ENCODE measurements around the gene ROCK2. TPM values are rescaled to one million over a fixed set of nuclear protein-coding genes. Genes with fewer than 3 reads are reported as not detected.
"Not testable (repeated sequence)": the region's sequence is repeated elsewhere in the genome, so short reads cannot be mapped to it uniquely, and the experiment has no call there.

The ROCK2 gene
- total RNA-seq, 1 donor from 2014 or later, result 19.3 TPM

- intact Hi-C loops (cut with micrococcal nuclease), result loop anchor here (1.0 to 10.0 kb wide), 3 partner anchors 108 to 1372 kb away; partner anchors contain the start of genes SLC66A3 and TRIB2
Measured at GRCh38 chr2:11342551-11343367, 1.7 kb downstream of the ROCK2 start.

- intact Hi-C loops (cut with micrococcal nuclease), result loop anchor here (10.0 kb wide), 2 partner anchors 106 to 1374 kb away; partner anchors contain the start of gene TRIB2
Measured at GRCh38 chr2:11340717-11341116, 3.7 kb downstream of the ROCK2 start.

- intact Hi-C loops (cut with micrococcal nuclease), result loop anchor here (10.0 kb wide), 2 partner anchors 105 to 1375 kb away; partner anchors contain the start of gene TRIB2
Measured at GRCh38 chr2:11339508-11340083, 4.8 kb downstream of the ROCK2 start.

- intact Hi-C loops (cut with micrococcal nuclease), result no loop called here
Measured at GRCh38 chr2:11338580-11338979, 5.9 kb downstream of the ROCK2 start.

- intact Hi-C loops (cut with micrococcal nuclease), result no loop called here
Measured at GRCh38 chr2:11337909-11338308, 6.5 kb downstream of the ROCK2 start.

- intact Hi-C loops (cut with micrococcal nuclease), result no loop called here
Measured at GRCh38 chr2:11336189-11336588, 8.2 kb downstream of the ROCK2 start.

GRCh38 chr2:11333427-11334183, 10.8 kb downstream of the ROCK2 start:
- intact Hi-C loops (cut with micrococcal nuclease), result no loop called here

GRCh38 chr2:11332596-11332995, 11.8 kb downstream of the ROCK2 start:
- intact Hi-C loops (cut with micrococcal nuclease), result no loop called here

- intact Hi-C loops (cut with micrococcal nuclease), result no loop called here
Measured at GRCh38 chr2:11330457-11331142, 13.8 kb downstream of the ROCK2 start.

- intact Hi-C loops (cut with micrococcal nuclease), result no loop called here
Measured at GRCh38 chr2:11329776-11330175, 14.7 kb downstream of the ROCK2 start.

- intact Hi-C loops (cut with micrococcal nuclease), result not testable (repeated sequence)
Measured at GRCh38 chr2:11328522-11328921, 15.9 kb downstream of the ROCK2 start.

GRCh38 chr2:11327871-11328270, 16.6 kb downstream of the ROCK2 start:
- intact Hi-C loops (cut with micrococcal nuclease), result no loop called here

GRCh38 chr2:11326677-11327211, 17.7 kb downstream of the ROCK2 start:
- intact Hi-C loops (cut with micrococcal nuclease), result no loop called here

GRCh38 chr2:11325961-11326676, 18.3 kb downstream of the ROCK2 start:
- intact Hi-C loops (cut with micrococcal nuclease), result no loop called here

GRCh38 chr2:11321847-11322246, 22.6 kb downstream of the ROCK2 start:
- intact Hi-C loops (cut with micrococcal nuclease), result no loop called here

- intact Hi-C loops (cut with micrococcal nuclease), result no loop called here
Measured at GRCh38 chr2:11320698-11321492, 23.5 kb downstream of the ROCK2 start.

GRCh38 chr2:11319939-11320338, 24.5 kb downstream of the ROCK2 start:
- intact Hi-C loops (cut with micrococcal nuclease), result loop anchor here (5.0 kb wide), 1 partner anchor 68 kb away; no protein-coding TSS in a partner anchor

GRCh38 chr2:11315074-11315705, 29.2 kb downstream of the ROCK2 start:
- intact Hi-C loops (cut with micrococcal nuclease), result loop anchor here (5.0 kb wide), 1 partner anchor 63 kb away; no protein-coding TSS in a partner anchor

- intact Hi-C loops (cut with micrococcal nuclease), result no loop called here
Measured at GRCh38 chr2:11314487-11314886, 29.9 kb downstream of the ROCK2 start.
